GM18520 (cell line): ENCODE measurements around the gene ABCG1.

Experiments used
- ATAC-seq: cut with Tn5 transposase; IDR thresholded peaks from one replicate; pipeline ENCODE4 v1.9.1; 2021; ENCODE audit not compliant: unreplicated experiment

Gene ABCG1

DNA sequence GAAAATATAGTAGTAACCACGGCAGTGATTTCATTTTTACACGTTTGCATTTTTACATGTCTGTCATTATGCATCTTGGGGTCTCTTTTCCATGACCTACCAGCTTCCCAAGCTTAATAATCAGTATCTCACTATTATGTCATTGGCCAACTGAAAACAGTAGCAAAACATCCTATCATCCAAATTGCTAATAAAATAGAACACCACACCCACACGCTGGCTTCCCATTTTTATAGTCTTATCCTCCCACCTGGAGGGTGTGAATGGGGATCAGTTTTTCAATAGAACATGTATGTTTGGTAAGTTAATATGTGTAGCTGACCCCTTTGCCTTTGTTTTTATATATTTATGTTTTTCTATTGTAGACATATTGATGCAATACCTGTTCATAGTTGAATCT is 84.5 kb downstream of the ABCG1 start:
- no peak for ATAC-seq

- ATAC-seq = no peak
These were observed 85.9 kb downstream of the ABCG1 start for GRCh38 chr21:42304556-42305454.

DNA sequence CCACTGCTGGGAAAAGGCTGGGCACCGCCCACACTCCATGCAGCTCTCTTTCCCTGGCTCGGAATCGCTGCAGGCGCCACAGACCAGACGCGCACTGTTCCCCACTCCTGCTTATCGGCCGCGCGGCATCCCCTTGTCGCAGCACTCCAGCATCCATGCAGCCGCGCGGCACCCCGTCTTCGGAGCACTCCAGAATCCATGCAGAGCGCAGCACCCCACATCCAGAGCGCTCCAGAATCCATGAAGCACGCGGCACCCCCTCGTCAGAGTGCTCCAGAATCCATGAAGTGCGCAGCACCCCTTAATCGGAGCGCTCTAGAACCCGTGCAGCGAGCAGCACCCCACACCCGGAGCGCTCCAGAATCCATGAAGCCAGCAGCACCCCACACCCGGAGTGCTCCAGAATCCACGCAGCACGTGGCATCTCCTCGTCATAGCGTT is 86.8 kb downstream of the ABCG1 start:
- ATAC-seq = no peak

GRCh38 chr21:42306366-42307035 is 87.6 kb downstream of the ABCG1 start:
- ATAC-seq = no peak

DNA sequence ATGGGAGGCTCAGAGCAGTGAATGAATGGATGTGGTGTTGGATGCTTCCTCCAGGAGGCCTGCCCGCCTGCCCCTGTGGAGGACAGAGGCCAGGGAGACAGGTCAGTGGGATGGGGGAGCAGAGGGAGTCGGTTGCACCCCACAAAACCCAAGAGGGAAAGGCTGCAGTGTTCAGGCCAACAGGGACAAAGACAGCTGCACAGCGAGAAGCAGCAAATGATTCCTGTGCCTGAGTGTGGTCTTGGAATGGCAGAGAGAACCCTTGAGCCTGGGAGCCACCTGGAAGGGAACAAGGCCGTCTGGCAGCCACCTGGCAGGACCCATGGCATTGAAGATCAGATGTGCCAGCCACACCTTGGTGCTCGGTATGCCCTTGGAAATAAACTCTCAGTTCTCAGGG is 88.2 kb downstream of the ABCG1 start:
- no peak for ATAC-seq

DNA sequence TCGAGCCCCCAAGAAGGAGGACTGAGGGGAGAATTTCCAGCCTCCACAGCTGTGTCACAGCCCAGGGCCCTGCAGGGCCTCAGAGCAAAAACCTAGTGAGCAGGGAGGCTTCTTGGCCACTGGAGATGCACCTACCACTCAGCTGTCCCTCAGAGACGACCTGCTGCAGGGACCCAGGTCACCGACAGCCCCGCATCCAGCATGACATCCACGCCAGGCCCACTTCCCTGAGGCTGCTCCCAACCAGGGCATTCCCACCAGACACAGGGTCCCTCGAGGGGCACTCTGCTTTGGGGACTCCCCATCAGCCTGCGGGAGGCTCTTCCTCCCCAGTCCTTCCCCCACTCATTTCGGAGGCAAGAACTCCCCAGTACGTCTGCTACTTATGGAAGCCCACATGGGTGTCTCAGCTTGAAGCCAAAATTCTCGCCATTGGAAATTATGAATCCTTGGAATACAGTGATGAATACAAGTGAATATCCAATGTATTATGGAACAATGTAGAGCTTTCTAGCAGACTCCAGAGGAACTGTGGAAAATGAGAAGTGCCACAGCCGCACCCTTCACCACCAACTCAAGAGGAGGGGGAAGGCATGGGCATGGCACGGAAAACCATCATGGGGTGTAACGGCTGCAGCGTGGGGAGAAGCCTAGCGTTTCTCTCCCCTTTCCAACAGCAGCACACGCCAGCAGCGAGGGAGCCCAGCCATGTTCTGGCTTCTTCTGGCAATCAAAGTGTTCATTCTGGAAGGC is 89.4 kb downstream of the ABCG1 start:
- ATAC-seq = no peak

DNA sequence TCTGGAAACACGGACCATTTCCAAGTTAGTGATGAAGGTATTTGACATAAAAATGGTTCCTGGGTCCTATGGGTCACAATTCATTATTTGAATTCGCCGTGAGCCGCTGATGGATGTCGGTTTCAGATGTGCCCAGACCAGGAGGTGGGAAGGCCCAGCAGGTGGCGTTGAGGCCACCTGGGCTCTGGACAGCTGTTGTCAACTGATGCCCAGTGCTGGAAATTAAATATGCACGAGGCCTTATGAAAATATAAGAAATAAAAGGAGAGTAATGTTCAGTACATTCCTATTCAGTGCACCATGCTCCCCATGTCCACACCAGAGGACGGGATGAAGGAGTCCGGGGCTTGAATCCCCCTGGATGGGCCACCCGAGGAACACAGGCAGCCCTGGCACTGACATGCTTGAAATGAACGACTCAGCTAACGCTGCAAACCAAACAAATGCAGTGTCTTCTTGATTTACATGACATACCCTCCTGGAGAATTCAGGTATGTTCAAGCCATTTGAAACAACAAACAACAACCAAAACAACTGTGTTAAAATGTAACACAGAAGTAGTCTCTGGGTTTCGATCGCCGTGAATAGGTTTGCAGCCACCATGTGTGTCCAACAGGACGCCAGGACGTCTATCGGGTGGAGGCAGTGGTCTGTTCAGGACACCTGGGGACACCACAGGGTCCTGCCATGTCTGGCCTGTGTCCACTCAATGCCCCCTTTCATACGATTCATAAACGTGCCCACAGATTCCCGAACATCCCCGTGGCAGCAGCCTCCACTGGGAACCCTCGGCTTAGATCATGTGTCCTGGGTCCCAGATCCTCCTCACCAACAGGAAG is 90.2 kb downstream of the ABCG1 start:
- no peak for ATAC-seq

GRCh38 chr21:42309753-42310213 is 90.8 kb downstream of the ABCG1 start:
- ATAC-seq = no peak

GRCh38 chr21:42310411-42311001 is 91.6 kb downstream of the ABCG1 start:
- ATAC-seq = no peak

DNA sequence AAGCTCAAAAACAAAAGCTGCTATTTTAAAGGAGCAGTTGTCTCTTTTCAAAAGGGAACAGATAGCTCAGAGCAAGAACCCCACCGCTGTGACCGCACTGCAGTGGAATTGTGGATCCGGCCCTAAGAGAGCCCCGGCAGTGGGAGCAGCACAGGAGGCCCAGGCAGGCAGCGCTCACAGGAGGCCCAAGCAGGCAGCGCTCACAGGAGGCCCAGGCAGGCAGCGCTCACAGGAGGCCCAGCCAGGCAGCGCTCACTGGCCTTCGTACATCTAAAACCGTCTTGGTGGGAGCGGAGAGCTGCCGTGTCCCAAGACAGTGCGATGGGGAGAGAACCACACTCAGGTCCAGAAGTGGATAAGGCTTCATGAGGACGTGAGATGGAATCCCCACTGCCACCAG is 92.2 kb downstream of the ABCG1 start:
- ATAC-seq = no peak

- no peak for ATAC-seq
These were observed 93.1 kb downstream of the ABCG1 start for GRCh38 chr21:42311816-42312625.

GRCh38 chr21:42312626-42313104 is 93.7 kb downstream of the ABCG1 start:
- ATAC-seq = no peak

- ATAC-seq = no peak
These were observed 94.6 kb downstream of the ABCG1 start for GRCh38 chr21:42313501-42313969.

DNA sequence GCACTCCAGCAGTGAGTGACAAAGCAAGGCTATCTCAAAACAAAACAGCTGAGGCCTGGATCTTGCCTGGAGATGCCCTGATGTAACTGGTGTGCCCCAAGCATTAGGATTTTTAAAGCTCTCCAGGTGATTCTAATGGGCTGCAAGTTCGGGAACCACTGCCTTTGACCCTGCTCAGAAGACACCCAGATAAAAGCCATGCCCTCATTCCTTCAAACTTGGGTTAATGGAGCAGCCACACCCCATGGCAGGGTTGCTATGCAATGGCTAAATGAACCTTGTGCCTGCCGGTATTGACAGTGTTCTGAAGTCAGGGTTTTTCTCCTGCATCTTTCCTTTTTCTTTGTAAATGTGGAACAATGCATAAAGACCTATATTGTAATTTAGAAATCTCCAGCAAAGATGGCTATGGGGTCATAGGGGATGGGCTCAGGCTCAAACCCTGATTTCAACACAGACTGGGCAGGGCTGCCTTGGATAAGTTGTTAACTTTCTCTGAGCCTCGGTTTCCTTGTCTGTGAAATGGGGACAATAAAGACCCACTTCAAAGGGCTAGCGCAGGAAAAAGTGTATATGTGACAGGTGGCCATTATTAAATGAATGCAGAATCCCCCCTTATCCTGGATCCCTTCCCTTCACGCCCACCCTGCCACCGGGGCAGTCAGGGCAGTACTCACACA is 95.8 kb downstream of the ABCG1 start:
- ATAC-seq = no peak

DNA sequence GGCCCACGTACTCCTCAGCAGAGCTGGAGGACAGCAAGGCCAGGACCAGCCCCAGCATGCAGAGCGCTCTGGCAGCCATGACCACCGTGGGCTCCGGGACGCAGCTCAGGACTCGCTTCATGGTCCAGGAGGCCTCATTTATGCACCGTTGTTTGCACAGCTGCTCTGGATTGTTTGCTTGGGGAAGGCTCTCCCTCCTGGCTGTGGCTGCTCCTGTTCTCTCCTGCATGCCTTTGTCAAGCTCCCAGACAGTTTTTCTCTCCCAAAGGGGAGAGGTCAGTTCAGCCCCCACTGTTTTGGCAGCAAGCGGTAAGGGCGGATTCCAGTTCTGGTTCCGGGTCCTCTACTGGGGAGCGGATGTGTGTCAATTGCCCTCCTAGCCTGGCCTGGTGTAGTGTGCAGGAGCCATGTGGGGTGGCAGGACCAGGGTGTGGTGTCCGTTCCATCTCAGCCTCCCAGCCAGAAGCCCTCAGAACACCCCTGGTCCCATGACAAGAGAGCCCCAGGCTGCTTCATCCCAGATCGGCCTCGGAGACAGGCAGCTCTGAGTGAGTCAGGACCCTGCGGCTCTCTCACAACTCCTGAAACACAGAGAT is 96.5 kb downstream of the ABCG1 start, which contains the start of gene TFF3:
TFF3 (minus strand) TSS at position 114 of the 596 bp plus-strand sequence; CDS start at position 79, 35 bp downstream.
- no peak for ATAC-seq

- ATAC-seq = no peak
These were observed 98.0 kb downstream of the ABCG1 start for GRCh38 chr21:42316891-42317290.

GRCh38 chr21:42317341-42317741 is 98.4 kb downstream of the ABCG1 start:
- ATAC-seq = no peak
